ENCODE results near the gene SFSWAP. TPM values are rescaled to one million over a fixed set of nuclear protein-coding genes. Genes with fewer than 3 reads are reported as not detected.

Gene SFSWAP
- total RNA-seq, 1 donor from 2014 or later, result 21.9 TPM

- Histone ChIP-seq H3K4me3 (no peak overlapping the region), H3K4me1 (no peaks in the 10 kb centered on the region), H3K36me3 (no peaks in the 10 kb centered on the region), H3K9me3 (replicated peaks) (no peaks in the 10 kb centered on the region), H3K27ac (replicated peaks) (no peak overlapping the region), H3K27me3 (ENCODE audit: low read depth) (peaks cover 89% of the 10 kb centered on the region)
- intact Hi-C loops (cut with micrococcal nuclease), result no loop called here
- no peak for DNase-seq
- TF ChIP-seq, protein P1, sequence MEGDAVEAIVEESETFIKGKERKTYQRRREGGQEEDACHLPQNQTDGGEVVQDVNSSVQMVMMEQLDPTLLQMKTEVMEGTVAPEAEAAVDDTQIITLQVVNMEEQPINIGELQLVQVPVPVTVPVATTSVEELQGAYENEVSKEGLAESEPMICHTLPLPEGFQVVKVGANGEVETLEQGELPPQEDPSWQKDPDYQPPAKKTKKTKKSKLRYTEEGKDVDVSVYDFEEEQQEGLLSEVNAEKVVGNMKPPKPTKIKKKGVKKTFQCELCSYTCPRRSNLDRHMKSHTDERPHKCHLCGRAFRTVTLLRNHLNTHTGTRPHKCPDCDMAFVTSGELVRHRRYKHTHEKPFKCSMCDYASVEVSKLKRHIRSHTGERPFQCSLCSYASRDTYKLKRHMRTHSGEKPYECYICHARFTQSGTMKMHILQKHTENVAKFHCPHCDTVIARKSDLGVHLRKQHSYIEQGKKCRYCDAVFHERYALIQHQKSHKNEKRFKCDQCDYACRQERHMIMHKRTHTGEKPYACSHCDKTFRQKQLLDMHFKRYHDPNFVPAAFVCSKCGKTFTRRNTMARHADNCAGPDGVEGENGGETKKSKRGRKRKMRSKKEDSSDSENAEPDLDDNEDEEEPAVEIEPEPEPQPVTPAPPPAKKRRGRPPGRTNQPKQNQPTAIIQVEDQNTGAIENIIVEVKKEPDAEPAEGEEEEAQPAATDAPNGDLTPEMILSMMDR (IDR thresholded peaks at IDR 0.05; ENCODE audit: borderline replicate concordance), result no peak
These were observed 17.7 kb upstream of the SFSWAP start for GRCh38 chr12:131693149-131693548.

GRCh38 chr12:131694116-131694838, 16.6 kb upstream of the SFSWAP start:
- DNase-seq, result no peak
- TF ChIP-seq, protein P1 (IDR thresholded peaks at IDR 0.05; ENCODE audit: borderline replicate concordance), result no peak
- Histone ChIP-seq H3K4me1 (no peaks in the 10 kb centered on the region), H3K27me3 (ENCODE audit: low read depth) (peaks cover 95% of the 10 kb centered on the region), H3K36me3 (no peaks in the 10 kb centered on the region), H3K9me3 (replicated peaks) (no peaks in the 10 kb centered on the region), H3K27ac (replicated peaks) (no peak overlapping the region), H3K4me3 (no peak overlapping the region)
- intact Hi-C loops (cut with micrococcal nuclease), result no loop called here

DNA sequence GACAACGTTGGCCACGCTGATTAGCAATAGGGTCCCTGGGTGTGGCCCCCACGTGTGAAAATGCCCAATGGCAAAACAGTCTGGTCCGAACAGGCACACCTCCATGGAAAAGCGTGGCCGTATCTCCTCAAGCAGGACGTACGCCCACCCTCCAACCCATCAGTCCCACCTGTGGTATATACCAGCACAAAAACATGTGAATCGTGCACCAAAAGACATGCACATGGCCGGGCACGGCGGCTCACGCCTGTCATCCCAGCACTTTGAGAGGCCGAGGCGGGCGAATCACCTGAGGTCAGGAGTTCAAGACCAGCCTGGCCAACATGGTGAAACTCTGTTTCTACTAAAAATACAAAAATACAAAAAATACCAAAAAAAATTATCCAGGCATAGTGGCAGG, 14.9 kb upstream of the SFSWAP start:
- no peaks in the 10 kb centered on the region for H3K36me3 ChIP-seq
- no peak overlapping the region for H3K27ac ChIP-seq (replicated peaks)
- H3K27me3 ChIP-seq (ENCODE audit: low read depth), result peaks cover 86% of the 10 kb centered on the region
- no peak overlapping the region for H3K4me3 ChIP-seq
- H3K9me3 ChIP-seq (replicated peaks), result no peaks in the 10 kb centered on the region
- no peaks in the 10 kb centered on the region for H3K4me1 ChIP-seq
- TF ChIP-seq, protein P1 (IDR thresholded peaks at IDR 0.05; ENCODE audit: borderline replicate concordance), result no peak
- intact Hi-C loops (cut with micrococcal nuclease), result no loop called here
- no peak for DNase-seq

DNA sequence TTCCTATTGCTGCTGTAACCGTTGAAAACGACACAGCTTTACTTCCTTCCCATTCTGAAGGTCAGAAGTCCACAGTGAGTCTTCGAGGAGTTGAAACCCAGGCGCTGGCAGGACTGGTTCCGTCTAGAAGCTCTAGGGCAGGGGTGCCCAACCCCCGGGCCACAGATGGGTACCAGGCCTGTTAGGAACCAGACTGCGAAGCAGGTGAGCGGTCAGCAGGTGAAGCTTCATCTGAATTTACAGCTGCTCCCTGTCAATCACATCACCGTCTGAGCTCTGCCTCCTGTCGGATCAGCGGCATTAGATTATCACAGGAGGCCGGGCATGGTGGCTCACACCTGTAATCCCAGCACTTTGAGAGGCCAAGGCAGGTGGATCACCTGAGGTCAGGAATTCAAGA, 12.6 kb upstream of the SFSWAP start:
- no peak for DNase-seq
- H3K9me3 ChIP-seq (replicated peaks), result peaks cover 9% of the 10 kb centered on the region
- TF ChIP-seq, protein P1 (IDR thresholded peaks at IDR 0.05; ENCODE audit: borderline replicate concordance), result no peak
- H3K4me3 ChIP-seq, result no peak overlapping the region
- intact Hi-C loops (cut with micrococcal nuclease), result no loop called here
- peaks cover 64% of the 10 kb centered on the region for H3K27me3 ChIP-seq (ENCODE audit: low read depth)
- no peaks in the 10 kb centered on the region for H3K36me3 ChIP-seq
- H3K4me1 ChIP-seq, result no peaks in the 10 kb centered on the region
- no peak overlapping the region for H3K27ac ChIP-seq (replicated peaks)

GRCh38 chr12:131699434-131699833, 11.5 kb upstream of the SFSWAP start:
- peaks cover 52% of the 10 kb centered on the region for H3K27me3 ChIP-seq (ENCODE audit: low read depth)
- H3K4me1 ChIP-seq, result no peaks in the 10 kb centered on the region
- no peak overlapping the region for H3K27ac ChIP-seq (replicated peaks)
- DNase-seq, result no peak
- H3K36me3 ChIP-seq, result no peaks in the 10 kb centered on the region
- TF ChIP-seq, protein P1 (IDR thresholded peaks at IDR 0.05; ENCODE audit: borderline replicate concordance), result no peak
- no peak overlapping the region for H3K4me3 ChIP-seq
- intact Hi-C loops (cut with micrococcal nuclease), result no loop called here
- H3K9me3 ChIP-seq (replicated peaks), result peaks cover 21% of the 10 kb centered on the region
